Measurements from ENCODE around the gene ELFN2.

Gene ELFN2

GRCh38 chr22:37355174-37355573, 72.1 kb downstream of the ELFN2 start:
- Histone ChIP-seq H3K27me3 (ENCODE audit: insufficient read depth, low read length, poor library complexity) (peaks cover 4% of the 10 kb centered on the region), H3K4me2 (ENCODE audit: insufficient read depth, low read length) (no peak overlapping the region)

GRCh38 chr22:37354670-37355069, 72.6 kb downstream of the ELFN2 start:
- Histone ChIP-seq H3K9ac (ENCODE audit: low read depth, low read length) (no peak overlapping the region), H3K27ac (ENCODE audit: low read length) (no peak overlapping the region), H3K4me1 (ENCODE audit: insufficient read depth, low read length) (no peaks in the 10 kb centered on the region), H4K20me1 (ENCODE audit: insufficient read depth, low read length) (no peaks in the 10 kb centered on the region), H3K9me3 (ENCODE audit: insufficient read depth, low read length, severe bottlenecking) (no peaks in the 10 kb centered on the region), H3K4me3 (ENCODE audit: low read depth in 1 of 2, low read length in 2 of 2) (no peak overlapping the region), H3K4me2 (ENCODE audit: insufficient read depth, low read length) (no peak overlapping the region), H3K36me3 (ENCODE audit: insufficient read depth, low read length) (no peaks in the 10 kb centered on the region), H2AFZ (ENCODE audit: low read depth, low read length) (no peak overlapping the region), H3K27me3 (ENCODE audit: insufficient read depth, low read length, poor library complexity) (peaks cover 4% of the 10 kb centered on the region), H3K79me2 (ENCODE audit: insufficient read depth, low read length) (no peaks in the 10 kb centered on the region)
- ATAC-seq (ENCODE audit: insufficient read depth, low read depth) (no peak), DNase-seq (no peak)
- TF ChIP-seq CTCF (IDR thresholded peaks at IDR 0.05; ENCODE audit: borderline replicate concordance, extremely low read depth, low read length, poor library complexity, severe bottlenecking) (no peak), EZH2 (IDR thresholded peaks at IDR 0.05; ENCODE audit: borderline replicate concordance, low read depth, low read length, severe bottlenecking) (no peak)

More at GRCh38 chr22:37355174-37355573, 72.1 kb downstream of the ELFN2 start:
- ATAC-seq (ENCODE audit: insufficient read depth, low read depth) (no peak), DNase-seq (no peak)
- Histone ChIP-seq H3K9ac (ENCODE audit: low read depth, low read length) (no peak overlapping the region), H3K79me2 (ENCODE audit: insufficient read depth, low read length) (no peaks in the 10 kb centered on the region), H2AFZ (ENCODE audit: low read depth, low read length) (no peak overlapping the region), H3K36me3 (ENCODE audit: insufficient read depth, low read length) (no peaks in the 10 kb centered on the region), H3K4me3 (ENCODE audit: low read depth in 1 of 2, low read length in 2 of 2) (no peak overlapping the region), H3K9me3 (ENCODE audit: insufficient read depth, low read length, severe bottlenecking) (no peaks in the 10 kb centered on the region), H3K27ac (ENCODE audit: low read length) (no peak overlapping the region), H3K4me1 (ENCODE audit: insufficient read depth, low read length) (no peaks in the 10 kb centered on the region), H4K20me1 (ENCODE audit: insufficient read depth, low read length) (no peaks in the 10 kb centered on the region)
- no peak for TF ChIP-seq CTCF (IDR thresholded peaks at IDR 0.05; ENCODE audit: borderline replicate concordance, extremely low read depth, low read length, poor library complexity, severe bottlenecking)

- H2AFZ ChIP-seq (ENCODE audit: low read depth, low read length) = no peak overlapping the region
- no peak for TF ChIP-seq CTCF (IDR thresholded peaks at IDR 0.05; ENCODE audit: borderline replicate concordance, extremely low read depth, low read length, poor library complexity, severe bottlenecking)
- no peak for TF ChIP-seq EZH2 (IDR thresholded peaks at IDR 0.05; ENCODE audit: borderline replicate concordance, low read depth, low read length, severe bottlenecking)
- no peaks in the 10 kb centered on the region for H3K9me3 ChIP-seq (ENCODE audit: insufficient read depth, low read length, severe bottlenecking)
- no peak overlapping the region for H3K4me2 ChIP-seq (ENCODE audit: insufficient read depth, low read length)
- peaks cover 4% of the 10 kb centered on the region for H3K27me3 ChIP-seq (ENCODE audit: insufficient read depth, low read length, poor library complexity)
- no peak overlapping the region for H3K4me3 ChIP-seq (ENCODE audit: low read depth in 1 of 2, low read length in 2 of 2)
- no peaks in the 10 kb centered on the region for H3K79me2 ChIP-seq (ENCODE audit: insufficient read depth, low read length)
- no peak overlapping the region for H3K27ac ChIP-seq (ENCODE audit: low read length)
- H4K20me1 ChIP-seq (ENCODE audit: insufficient read depth, low read length) = no peaks in the 10 kb centered on the region
- H3K4me1 ChIP-seq (ENCODE audit: insufficient read depth, low read length) = no peaks in the 10 kb centered on the region
- ATAC-seq (ENCODE audit: insufficient read depth, low read depth) (no peak), DNase-seq (no peak)
- no peak overlapping the region for H3K9ac ChIP-seq (ENCODE audit: low read depth, low read length)
- H3K36me3 ChIP-seq (ENCODE audit: insufficient read depth, low read length) = no peaks in the 10 kb centered on the region
Observed at GRCh38 chr22:37354261-37354660, 73.0 kb downstream of the ELFN2 start.

GRCh38 chr22:37353839-37354238, 73.4 kb downstream of the ELFN2 start:
- no peaks in the 10 kb centered on the region for H3K4me1 ChIP-seq (ENCODE audit: insufficient read depth, low read length)
- peaks cover 4% of the 10 kb centered on the region for H3K27me3 ChIP-seq (ENCODE audit: insufficient read depth, low read length, poor library complexity)
- no peak overlapping the region for H3K4me3 ChIP-seq (ENCODE audit: low read depth in 1 of 2, low read length in 2 of 2)
- H3K4me2 ChIP-seq (ENCODE audit: insufficient read depth, low read length) = no peak overlapping the region
- no peak overlapping the region for H2AFZ ChIP-seq (ENCODE audit: low read depth, low read length)
- no peak for DNase-seq
- H3K36me3 ChIP-seq (ENCODE audit: insufficient read depth, low read length) = no peaks in the 10 kb centered on the region
- TF ChIP-seq EZH2 (IDR thresholded peaks at IDR 0.05; ENCODE audit: borderline replicate concordance, low read depth, low read length, severe bottlenecking) (no peak), CTCF (IDR thresholded peaks at IDR 0.05; ENCODE audit: borderline replicate concordance, extremely low read depth, low read length, poor library complexity, severe bottlenecking) (no peak)
- no peaks in the 10 kb centered on the region for H4K20me1 ChIP-seq (ENCODE audit: insufficient read depth, low read length)
- no peaks in the 10 kb centered on the region for H3K79me2 ChIP-seq (ENCODE audit: insufficient read depth, low read length)
- H3K27ac ChIP-seq (ENCODE audit: low read length) = no peak overlapping the region
- H3K9ac ChIP-seq (ENCODE audit: low read depth, low read length) = no peak overlapping the region
- H3K9me3 ChIP-seq (ENCODE audit: insufficient read depth, low read length, severe bottlenecking) = no peaks in the 10 kb centered on the region
- no peak for ATAC-seq (ENCODE audit: insufficient read depth, low read depth)
